HepG2 (cell line): ENCODE results near the gene ZIK1. TPM values are rescaled to one million over a fixed set of nuclear protein-coding genes. Genes with fewer than 3 reads are reported as not detected.

ENCODE experiments used
- CCAR2 ChIP-seq: fragments of 200-400 bp; formaldehyde crosslinking; optimal IDR thresholded peaks from 2 replicates; pipeline ENCODE3; 2018; ENCODE audit warnings: low read depth, mild to moderate bottlenecking, low read length, moderate library complexity
- GPN1 ChIP-seq: sonication (generic); formaldehyde crosslinking; IDR thresholded peaks from 2 replicates; pipeline ENCODE4 v1.5.1; 2020; ENCODE audit warnings: missing genetic modification reagents, borderline replicate concordance
- MAFK ChIP-seq, 2 experiments: IDR thresholded peaks in 1 of 2; conservative IDR thresholded peaks in 1 of 2; 2 replicates each; pipeline ENCODE4 v1.6.1; 2011; ENCODE audit warnings: improper control_type of control experiment in 2 of 2, low read length in 2 of 2
- MEF2D ChIP-seq: sonication (generic); formaldehyde crosslinking; IDR thresholded peaks from 2 replicates; pipeline ENCODE4 v1.5.1; 2020; ENCODE audit warnings: mild to moderate bottlenecking, missing genetic modification reagents
- NFRKB ChIP-seq: fragments of 450-650 bp; IDR thresholded peaks from 2 replicates; pipeline ENCODE4 v1.6.1; 2017
- STAT5B ChIP-seq: sonication (generic); formaldehyde crosslinking; IDR thresholded peaks from 2 replicates; pipeline ENCODE4 v1.4.0; 2020; ENCODE audit warnings: missing genetic modification reagents
- ZNF124 ChIP-seq: sonication (generic); formaldehyde crosslinking; IDR thresholded peaks from 2 replicates; pipeline ENCODE4 v1.4.0; 2020; ENCODE audit warnings: missing genetic modification reagents
- ZNF143 ChIP-seq: sonication (generic); formaldehyde crosslinking; IDR thresholded peaks from 2 replicates; pipeline ENCODE4 v1.4.0; 2020; ENCODE audit warnings: missing genetic modification reagents
- polyA plus RNA-seq, 8 experiments: library from polyadenylated mRNA; depleted of rRNA in 3 of 8; stranded (reverse) in 7 of 8; unstranded in 1 of 8; fragments of >200 nt; fragmentation: Illumina TruSeq in 4 of 8; extraction: Trizol in 4 of 8; gene quantifications; 2 replicates each; pipeline versions ENCODE4 v1.2.1 to v1.2.3, GENCODE V29; 2011 to 2016; ENCODE audit warnings: low read depth in 4 of 8, missing spikeins in 1 of 8, mixed read lengths in 1 of 8; ENCODE audit not compliant: insufficient read depth in 1 of 8
- total RNA-seq, 5 experiments: library from RNA; depleted of rRNA; stranded (reverse); fragments of >200 nt; fragmentation: Illumina TruSeq; extraction: Trizol; gene quantifications; 2 replicates each; pipeline ENCODE4 v1.2.3, GENCODE V29; 2016; ENCODE audit warnings: low read depth in 1 of 5
- TF ChIP-seq, protein P1 (sequence below): sonication (generic); formaldehyde crosslinking; IDR thresholded peaks from 2 replicates; pipeline ENCODE4 v1.4.0; 2020; ENCODE audit warnings: missing genetic modification reagents
- TF ChIP-seq, protein P2 (sequence below): sonication (generic); formaldehyde crosslinking; IDR thresholded peaks from 2 replicates; pipeline ENCODE4 v1.8.0; 2022; ENCODE audit warnings: mild to moderate bottlenecking, missing genetic modification reagents, moderate library complexity
- TF ChIP-seq, protein P3 (sequence below): IDR thresholded peaks from 2 replicates; pipeline ENCODE4 v1.6.1; 2016; ENCODE audit warnings: missing biosample characterization, missing genetic modification reagents, low read depth
- TF ChIP-seq, protein P4 (sequence below): sonication (generic); formaldehyde crosslinking; IDR thresholded peaks from 2 replicates; pipeline ENCODE4 v1.8.0; 2022; ENCODE audit warnings: missing genetic modification reagents, mild to moderate bottlenecking, borderline replicate concordance
- TF ChIP-seq, protein P5 (sequence below): sonication (generic); formaldehyde crosslinking; IDR thresholded peaks from 2 replicates; pipeline ENCODE4 v1.4.0; 2020; ENCODE audit warnings: mild to moderate bottlenecking, missing genetic modification reagents, borderline replicate concordance

Gene ZIK1
- total and polyA plus RNA-seq, 2 of the 13 experiments (the other 11 are each of a cell fraction or from before 2014, with no cell fraction given): 2.1 to 7.2 TPM

DNA sequence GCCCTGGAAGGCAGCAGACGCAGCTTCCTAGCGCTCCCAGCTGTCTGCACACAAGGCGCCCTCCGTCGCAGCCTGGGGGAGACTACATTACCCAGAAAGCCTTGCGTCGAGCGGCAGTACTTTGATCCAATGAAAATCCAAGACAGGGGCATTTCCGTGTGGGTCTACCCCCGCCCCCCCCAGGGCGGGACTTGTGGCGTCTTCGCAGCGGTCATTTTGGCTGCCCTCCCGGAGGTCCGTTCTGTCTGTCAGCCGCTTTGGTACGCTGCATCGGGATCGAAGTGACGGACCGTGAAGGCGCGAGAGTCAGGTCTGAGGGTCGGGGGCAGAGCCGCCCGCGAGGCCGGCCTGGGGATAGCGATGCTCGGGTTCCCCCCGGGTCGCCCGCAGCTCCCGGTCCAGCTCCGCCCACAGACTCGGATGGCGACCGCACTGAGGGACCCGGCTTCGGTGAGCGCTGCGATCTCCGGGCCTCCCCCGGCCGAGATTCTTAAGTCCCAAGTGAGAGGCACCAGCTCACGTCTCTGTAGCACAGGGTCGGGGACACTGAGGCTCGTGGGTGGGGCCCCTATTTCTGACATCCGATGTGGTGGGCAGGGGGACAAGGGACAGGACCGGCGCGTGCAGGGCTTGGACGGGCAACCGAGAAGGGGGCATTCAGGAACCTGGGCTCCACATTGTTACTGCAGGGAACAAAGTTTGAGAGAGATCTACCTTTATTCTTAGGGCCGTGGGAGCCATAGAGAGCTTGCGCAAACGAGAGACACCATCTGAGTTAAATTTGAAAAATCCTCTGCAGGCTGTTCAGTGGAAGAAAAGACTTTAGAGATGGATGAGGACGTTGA, 49.3 kb downstream of the ZIK1 start, which contains the start of gene ZNF211 (continued):
- TF ChIP-seq, protein P1, sequence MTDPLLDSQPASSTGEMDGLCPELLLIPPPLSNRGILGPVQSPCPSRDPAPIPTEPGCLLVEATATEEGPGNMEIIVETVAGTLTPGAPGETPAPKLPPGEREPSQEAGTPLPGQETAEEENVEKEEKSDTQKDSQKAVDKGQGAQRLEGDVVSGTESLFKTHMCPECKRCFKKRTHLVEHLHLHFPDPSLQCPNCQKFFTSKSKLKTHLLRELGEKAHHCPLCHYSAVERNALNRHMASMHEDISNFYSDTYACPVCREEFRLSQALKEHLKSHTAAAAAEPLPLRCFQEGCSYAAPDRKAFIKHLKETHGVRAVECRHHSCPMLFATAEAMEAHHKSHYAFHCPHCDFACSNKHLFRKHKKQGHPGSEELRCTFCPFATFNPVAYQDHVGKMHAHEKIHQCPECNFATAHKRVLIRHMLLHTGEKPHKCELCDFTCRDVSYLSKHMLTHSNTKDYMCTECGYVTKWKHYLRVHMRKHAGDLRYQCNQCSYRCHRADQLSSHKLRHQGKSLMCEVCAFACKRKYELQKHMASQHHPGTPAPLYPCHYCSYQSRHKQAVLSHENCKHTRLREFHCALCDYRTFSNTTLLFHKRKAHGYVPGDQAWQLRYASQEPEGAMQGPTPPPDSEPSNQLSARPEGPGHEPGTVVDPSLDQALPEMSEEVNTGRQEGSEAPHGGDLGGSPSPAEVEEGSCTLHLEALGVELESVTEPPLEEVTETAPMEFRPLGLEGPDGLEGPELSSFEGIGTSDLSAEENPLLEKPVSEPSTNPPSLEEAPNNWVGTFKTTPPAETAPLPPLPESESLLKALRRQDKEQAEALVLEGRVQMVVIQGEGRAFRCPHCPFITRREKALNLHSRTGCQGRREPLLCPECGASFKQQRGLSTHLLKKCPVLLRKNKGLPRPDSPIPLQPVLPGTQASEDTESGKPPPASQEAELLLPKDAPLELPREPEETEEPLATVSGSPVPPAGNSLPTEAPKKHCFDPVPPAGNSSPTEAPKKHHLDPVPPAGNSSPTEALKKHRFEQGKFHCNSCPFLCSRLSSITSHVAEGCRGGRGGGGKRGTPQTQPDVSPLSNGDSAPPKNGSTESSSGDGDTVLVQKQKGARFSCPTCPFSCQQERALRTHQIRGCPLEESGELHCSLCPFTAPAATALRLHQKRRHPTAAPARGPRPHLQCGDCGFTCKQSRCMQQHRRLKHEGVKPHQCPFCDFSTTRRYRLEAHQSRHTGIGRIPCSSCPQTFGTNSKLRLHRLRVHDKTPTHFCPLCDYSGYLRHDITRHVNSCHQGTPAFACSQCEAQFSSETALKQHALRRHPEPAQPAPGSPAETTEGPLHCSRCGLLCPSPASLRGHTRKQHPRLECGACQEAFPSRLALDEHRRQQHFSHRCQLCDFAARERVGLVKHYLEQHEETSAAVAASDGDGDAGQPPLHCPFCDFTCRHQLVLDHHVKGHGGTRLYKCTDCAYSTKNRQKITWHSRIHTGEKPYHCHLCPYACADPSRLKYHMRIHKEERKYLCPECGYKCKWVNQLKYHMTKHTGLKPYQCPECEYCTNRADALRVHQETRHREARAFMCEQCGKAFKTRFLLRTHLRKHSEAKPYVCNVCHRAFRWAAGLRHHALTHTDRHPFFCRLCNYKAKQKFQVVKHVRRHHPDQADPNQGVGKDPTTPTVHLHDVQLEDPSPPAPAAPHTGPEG (CRISPR knock-in tag): 0 out of 2 replicates have a peak, but pooled peaks have one; percentile 40
- TF ChIP-seq, protein P2, sequence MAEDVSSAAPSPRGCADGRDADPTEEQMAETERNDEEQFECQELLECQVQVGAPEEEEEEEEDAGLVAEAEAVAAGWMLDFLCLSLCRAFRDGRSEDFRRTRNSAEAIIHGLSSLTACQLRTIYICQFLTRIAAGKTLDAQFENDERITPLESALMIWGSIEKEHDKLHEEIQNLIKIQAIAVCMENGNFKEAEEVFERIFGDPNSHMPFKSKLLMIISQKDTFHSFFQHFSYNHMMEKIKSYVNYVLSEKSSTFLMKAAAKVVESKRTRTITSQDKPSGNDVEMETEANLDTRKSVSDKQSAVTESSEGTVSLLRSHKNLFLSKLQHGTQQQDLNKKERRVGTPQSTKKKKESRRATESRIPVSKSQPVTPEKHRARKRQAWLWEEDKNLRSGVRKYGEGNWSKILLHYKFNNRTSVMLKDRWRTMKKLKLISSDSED (CRISPR knock-in tag): no peak
- TF ChIP-seq NFRKB: no peak
- TF ChIP-seq, protein P3, sequence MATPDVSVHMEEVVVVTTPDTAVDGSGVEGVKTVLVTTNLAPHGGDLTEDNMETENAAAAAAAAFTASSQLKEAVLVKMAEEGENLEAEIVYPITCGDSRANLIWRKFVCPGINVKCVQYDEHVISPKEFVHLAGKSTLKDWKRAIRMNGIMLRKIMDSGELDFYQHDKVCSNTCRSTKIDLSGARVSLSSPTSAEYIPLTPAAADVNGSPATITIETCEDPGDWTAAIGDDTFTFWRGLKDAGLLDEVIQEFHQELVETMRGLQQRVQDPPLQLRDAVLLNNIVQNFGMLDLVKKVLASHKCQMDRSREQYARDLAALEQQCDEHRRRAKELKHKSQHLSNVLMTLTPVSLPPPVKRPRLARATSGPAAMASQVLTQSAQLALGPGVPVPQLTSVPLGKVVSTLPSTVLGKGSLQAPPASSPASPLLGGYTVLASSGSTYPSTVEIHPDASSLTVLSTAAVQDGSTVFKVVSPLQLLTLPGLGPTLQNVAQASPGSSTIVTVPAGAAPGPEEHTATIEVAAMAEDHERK: 0 out of 2 replicates have a peak, but pooled peaks have one; percentile 50
- no peak for TF ChIP-seq STAT5B (CRISPR knock-in tag)
- TF ChIP-seq CCAR2: no peak
- TF ChIP-seq MAFK (conservative IDR thresholded peaks at IDR 0.05 in 1 of 2, IDR thresholded peaks at IDR 0.05 in 1 of 2; ENCODE audit: low read length in 2 of 2): no peak
- TF ChIP-seq ZNF124 (CRISPR knock-in tag): 0 out of 2 replicates have a peak, but pooled peaks have one; percentile 47
- no peak for TF ChIP-seq MEF2D
- TF ChIP-seq, protein P4, sequence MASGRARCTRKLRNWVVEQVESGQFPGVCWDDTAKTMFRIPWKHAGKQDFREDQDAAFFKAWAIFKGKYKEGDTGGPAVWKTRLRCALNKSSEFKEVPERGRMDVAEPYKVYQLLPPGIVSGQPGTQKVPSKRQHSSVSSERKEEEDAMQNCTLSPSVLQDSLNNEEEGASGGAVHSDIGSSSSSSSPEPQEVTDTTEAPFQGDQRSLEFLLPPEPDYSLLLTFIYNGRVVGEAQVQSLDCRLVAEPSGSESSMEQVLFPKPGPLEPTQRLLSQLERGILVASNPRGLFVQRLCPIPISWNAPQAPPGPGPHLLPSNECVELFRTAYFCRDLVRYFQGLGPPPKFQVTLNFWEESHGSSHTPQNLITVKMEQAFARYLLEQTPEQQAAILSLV (CRISPR knock-in tag): no peak
- TF ChIP-seq, protein P5, sequence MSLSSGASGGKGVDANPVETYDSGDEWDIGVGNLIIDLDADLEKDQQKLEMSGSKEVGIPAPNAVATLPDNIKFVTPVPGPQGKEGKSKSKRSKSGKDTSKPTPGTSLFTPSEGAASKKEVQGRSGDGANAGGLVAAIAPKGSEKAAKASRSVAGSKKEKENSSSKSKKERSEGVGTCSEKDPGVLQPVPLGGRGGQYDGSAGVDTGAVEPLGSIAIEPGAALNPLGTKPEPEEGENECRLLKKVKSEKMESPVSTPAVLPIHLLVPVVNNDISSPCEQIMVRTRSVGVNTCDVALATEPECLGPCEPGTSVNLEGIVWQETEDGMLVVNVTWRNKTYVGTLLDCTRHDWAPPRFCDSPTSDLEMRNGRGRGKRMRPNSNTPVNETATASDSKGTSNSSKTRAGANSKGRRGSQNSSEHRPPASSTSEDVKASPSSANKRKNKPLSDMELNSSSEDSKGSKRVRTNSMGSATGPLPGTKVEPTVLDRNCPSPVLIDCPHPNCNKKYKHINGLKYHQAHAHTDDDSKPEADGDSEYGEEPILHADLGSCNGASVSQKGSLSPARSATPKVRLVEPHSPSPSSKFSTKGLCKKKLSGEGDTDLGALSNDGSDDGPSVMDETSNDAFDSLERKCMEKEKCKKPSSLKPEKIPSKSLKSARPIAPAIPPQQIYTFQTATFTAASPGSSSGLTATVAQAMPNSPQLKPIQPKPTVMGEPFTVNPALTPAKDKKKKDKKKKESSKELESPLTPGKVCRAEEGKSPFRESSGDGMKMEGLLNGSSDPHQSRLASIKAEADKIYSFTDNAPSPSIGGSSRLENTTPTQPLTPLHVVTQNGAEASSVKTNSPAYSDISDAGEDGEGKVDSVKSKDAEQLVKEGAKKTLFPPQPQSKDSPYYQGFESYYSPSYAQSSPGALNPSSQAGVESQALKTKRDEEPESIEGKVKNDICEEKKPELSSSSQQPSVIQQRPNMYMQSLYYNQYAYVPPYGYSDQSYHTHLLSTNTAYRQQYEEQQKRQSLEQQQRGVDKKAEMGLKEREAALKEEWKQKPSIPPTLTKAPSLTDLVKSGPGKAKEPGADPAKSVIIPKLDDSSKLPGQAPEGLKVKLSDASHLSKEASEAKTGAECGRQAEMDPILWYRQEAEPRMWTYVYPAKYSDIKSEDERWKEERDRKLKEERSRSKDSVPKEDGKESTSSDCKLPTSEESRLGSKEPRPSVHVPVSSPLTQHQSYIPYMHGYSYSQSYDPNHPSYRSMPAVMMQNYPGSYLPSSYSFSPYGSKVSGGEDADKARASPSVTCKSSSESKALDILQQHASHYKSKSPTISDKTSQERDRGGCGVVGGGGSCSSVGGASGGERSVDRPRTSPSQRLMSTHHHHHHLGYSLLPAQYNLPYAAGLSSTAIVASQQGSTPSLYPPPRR (CRISPR knock-in tag): peak; percentile 46; the same call in 1 of the 2 replicates
- TF ChIP-seq GPN1 (CRISPR knock-in tag): no peak
- peak; percentile 96 for TF ChIP-seq ZNF143
